RCC 7860 (cell line): ENCODE measurements around the gene CFAP410.

Experiments used
- DNase-seq: peaks from one replicate; pipeline ENCODE4 v3.0.0-alpha.2; 2015; ENCODE audit warnings: low spot score
- FAIRE-seq: peaks from 2 replicates; lab custom pipeline; 2012; peaks lifted over from hg19 to GRCh38; lab: Jason Lieb, UNC

CFAP410 gene

DNA sequence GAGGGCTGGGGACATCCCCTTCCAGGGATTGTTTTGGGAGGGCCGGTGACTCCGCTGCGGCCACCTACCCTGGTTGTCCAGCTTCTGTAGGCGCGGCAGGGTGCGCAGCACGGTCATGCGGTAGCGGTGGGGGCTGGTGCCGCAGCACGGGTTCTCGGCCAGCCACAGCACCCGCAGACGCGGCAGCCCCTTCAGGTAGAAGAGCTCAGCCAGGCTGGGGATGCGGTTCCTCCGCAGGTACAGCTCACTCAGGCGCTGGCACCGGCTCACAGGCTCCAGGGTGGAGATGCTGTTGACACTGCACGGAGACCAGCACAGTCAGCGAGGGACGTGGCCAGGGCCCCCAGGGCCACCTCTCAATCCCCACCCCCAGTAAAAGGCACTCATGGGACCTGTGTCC, 6.2 kb downstream of the CFAP410 start:
- no peak for FAIRE-seq

DNA sequence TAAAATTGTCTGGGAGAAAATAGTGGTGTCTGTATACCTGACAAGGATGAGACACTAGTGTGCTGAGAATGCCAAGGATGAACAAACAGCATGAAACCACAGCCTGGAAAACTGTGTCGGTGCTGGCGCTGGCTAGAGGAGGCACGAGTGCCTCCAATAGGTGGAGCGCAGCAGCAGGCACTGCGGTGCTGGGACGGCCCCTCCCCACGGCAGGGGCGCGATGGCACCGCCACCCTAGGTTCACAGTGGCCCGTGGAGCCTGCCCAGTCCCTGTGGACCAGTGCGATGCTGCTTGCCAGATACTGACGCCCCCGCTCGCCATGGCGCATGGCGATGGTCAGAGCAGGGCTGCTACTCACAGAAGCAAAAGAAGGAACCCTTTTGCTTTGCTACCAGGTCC, 6.8 kb downstream of the CFAP410 start:
- FAIRE-seq (no peak), DNase-seq (no peak)

More for the DNA sequence above, 6.2 kb downstream of the CFAP410 start:
- no peak for DNase-seq

- no peak for FAIRE-seq
- DNase-seq: no peak
Measured at GRCh38 chr21:44331650-44332307, 7.4 kb downstream of the CFAP410 start.

DNA sequence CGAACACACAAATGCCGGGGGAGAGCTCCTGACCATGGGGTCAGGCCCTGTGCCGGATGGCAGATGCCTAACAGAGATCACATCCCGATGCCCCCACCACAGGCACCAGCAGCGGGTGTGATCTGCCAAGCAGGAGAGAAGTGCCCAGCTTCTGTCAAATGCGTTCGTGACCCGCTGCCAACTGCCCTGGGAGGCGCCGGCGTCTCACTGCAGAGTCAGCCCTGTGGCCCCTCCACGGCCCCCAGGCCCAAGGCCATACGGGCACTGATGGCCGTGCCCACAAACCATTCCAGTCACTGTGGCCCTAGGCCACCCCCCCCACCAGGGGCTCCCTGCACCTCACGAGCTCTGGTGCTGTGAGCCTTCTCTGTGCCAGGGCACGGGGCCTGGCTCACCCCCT, 8.0 kb downstream of the CFAP410 start:
- FAIRE-seq: no peak

DNA sequence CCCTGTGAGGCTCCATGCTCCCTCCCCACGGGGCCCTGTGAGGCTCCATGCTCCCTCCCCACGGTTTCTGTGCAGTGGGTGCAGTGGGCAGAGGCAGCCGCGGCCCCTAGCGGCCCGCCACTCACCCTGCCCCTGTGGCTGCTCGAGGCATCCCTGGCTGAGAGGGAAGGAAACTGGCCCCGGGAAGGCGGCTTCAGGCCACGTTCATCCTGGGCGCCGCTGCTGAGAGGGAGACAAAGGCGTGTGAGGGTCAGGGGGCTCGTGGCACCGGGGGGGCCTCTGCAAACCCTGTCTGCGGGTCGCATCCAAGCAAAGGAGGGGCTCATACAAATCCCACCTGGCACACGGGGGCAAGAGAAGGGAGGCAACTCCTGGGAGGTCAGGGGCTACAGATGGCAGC, 8.5 kb downstream of the CFAP410 start:
- no peak for FAIRE-seq
- DNase-seq: no peak

More for the DNA sequence above, 8.0 kb downstream of the CFAP410 start:
- no peak for DNase-seq

DNA sequence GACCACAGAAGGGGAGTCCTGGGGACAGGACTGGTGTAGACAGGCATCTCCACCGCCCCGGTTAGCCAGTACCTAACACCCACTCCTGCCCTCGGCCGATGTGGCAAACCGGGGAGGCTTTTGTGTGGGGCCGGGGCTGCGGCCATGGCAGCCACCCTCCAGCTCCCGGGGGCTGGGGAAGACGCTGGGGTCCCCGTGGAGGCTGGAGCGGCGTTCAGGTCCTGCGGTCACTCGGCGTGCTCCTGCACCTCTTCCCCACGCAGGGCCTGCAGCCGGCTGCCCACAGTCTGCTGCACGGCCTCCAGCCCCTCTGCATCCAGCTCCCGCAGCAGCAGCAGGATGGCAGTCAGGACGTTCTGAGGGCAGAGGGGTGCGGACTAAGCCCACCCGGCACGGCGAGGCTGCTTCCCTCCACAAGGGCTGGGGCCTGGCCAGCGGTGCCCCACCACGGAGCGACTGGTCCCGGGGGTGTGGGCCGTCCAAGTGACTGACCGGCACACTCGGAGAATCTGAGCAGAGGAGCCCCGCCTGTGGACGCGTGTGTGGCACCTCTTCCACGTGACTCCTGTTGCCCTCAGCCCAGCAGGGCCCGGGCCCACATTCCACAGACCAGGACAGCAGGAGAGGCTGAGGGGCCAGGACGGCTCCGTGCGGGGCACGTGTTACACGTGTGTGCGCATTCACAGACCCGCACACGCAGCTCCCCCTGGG, 9.1 kb downstream of the CFAP410 start:
- no peak for DNase-seq
- no peak for FAIRE-seq

DNA sequence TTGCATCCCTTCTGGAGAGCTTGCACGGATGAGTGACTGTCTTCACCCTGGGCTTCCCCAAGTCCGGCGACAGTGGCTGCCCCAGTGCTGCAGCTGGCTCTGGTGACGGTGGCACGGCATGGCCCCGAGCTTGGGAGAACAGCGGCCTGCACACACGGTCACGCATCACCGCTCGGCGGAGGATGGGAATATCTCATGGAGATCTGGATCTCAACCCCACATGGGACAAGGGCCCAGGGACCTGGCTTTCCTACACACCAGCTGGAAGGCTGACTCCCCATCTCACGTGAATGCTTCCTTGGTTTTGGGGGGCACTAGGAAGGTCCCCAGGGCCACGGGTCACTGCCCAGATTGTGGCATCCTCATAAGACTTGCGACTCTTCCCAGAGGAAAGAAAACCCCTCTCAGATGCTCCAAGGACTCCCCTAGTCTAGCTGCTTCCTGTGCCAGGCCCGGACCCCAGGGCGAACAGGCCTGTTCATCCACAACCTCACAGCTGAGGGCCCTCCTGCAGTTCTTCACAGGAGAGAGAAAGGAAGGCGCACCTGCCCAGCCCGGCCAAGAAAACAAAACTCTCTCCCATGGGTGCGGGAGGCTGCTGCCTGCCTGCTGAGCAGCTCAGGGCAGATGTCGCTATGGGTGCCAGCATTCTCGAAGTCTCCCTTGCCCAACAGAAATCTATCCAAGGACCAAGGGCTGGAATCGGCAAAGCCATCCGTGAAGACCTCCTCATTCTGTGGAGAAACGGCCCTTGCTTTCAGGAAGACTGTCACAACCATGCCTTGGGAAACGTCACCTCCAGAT, 9.9 kb downstream of the CFAP410 start:
- peak; percentile 61 for DNase-seq
- FAIRE-seq: no peak

GRCh38 chr21:44328242-44328895, 10.8 kb downstream of the CFAP410 start:
- FAIRE-seq (no peak), DNase-seq (no peak)

GRCh38 chr21:44327603-44327974, 11.6 kb downstream of the CFAP410 start:
- FAIRE-seq (no peak), DNase-seq (no peak)

GRCh38 chr21:44326716-44327602, 12.2 kb downstream of the CFAP410 start:
- no peak for FAIRE-seq
- no peak for DNase-seq

DNA sequence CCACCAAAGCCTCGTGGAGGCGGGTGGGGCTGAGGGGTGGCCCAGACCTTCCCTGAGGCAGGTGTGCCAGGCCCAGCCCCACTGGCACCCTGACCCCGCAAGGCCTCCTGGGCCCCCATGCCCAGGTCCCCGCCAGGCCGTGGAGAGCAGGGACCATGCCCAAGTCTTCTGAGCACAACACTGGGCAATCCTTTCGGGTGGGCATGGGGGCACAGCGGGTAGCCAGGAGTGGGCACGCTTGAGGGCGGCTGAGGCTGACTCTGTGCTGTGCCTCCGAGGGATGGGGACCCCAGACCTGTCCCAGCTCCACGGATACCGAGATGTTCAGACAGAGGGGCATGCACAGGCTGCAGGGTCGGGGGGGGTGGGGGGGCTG, 12.9 kb downstream of the CFAP410 start:
- FAIRE-seq: no peak
- DNase-seq: no peak

DNA sequence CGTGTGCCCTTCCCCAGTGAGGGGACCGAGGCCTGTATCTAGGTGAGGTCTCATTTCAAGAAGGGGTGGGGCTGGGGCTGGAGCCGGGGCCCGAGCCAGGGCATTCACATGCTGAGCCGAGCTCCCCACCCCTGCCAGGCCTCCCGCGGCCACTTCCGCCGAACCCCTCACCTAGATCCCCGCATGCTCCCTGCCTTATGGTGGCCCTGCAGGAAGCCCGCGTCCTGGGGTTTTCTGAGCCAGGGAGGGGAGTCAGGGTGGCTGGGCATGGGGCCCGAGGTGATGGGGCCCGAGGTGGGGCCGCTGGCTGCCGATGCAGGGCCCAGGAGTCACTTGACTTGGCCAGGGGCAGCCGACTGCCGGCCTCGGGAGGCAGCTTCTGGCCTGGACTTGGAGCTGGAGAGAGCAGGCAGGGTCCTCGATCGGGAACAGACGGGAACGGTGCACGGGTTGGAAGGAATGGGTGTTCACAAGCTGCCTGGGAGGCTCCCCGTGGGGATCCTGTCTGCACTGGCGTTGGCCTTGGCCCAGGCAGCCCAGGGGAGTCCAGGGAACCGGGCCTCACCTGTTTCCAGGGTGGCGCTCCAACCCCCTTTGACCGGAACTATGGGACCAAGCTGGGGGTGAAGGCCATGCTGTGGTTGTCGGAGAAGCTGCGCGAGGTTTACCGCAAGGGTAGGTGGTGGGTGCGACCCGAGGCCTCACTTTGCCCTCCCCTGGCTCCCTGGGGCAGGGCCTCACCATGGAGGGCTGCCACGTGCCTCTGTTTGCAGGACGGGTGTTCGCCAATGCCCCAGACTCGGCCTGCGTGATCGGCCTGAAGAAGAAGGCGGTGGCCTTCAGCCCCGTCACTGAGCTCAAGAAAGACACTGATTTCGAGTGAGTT, 13.6 kb downstream of the CFAP410 start:
- no peak for FAIRE-seq
- no peak for DNase-seq

DNA sequence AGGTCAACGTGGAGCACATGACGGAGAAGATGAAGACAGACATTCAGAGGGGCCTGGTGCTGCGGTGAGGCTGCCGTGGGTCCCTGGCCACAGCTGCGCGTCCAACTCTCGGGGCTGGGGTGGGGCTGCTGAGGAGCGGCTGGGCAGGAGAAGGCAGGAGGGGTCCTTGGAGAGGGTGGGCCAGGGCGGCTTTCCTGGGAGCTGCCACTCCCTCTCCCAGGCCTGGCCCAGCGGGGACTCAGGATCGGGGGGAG, 14.4 kb downstream of the CFAP410 start:
- DNase-seq (no peak), FAIRE-seq (no peak)

DNA sequence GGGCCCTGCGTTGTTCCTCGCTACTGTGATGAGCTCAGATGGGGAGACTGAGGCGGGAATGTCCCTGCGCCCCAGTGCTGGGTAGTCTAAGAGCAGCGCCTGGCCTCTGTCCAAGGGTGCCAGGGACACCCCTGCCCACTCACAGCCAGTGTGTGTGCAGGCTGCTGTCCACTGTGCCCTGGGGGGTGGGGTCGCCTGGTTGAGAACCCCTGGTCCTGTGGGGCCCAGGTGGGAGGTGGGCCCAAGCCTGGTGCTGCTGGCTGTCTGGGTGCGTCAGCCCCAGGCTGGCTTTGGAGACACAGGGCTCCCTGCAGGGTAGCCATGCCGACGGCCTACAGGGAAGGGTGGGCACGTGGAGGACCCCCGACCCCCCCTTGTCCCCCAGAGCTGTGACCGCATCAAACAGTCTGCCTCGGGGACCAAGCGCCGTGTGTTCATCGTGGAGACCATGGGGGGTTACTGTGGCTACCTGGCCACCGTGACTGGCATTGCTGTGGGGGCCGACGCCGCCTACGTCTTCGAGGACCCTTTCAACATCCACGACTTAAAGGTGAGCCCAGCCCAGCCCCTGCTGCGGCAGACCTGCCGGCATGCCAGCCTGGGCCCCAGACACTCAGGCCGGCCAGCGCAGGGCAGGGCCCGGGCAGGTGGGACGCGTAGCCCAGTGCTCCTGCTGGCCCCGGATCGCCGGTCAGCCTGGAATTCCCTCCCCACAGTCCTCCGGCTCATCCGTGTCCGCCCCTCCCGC, 14.9 kb downstream of the CFAP410 start:
- FAIRE-seq: no peak
- no peak for DNase-seq

DNA sequence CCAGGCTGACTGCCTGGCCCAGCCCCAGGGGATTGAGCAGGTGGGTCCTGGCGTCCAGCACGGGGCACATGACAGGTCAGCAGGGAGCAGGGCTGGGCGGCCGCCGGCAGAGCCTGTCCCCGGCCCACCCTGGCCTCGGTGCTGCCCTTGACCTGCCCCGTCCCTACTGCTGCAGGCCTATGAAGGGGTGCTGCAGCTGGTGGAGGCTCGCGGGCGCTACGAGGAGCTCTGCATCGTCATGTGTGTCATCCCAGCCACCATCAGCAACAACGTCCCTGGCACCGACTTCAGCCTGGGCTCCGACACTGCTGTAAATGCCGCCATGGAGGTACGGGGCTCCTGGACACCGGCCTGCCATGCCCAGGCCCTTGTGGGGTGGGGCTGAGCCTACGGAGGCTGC, 15.6 kb downstream of the CFAP410 start:
- FAIRE-seq: no peak
- no peak for DNase-seq

DNA sequence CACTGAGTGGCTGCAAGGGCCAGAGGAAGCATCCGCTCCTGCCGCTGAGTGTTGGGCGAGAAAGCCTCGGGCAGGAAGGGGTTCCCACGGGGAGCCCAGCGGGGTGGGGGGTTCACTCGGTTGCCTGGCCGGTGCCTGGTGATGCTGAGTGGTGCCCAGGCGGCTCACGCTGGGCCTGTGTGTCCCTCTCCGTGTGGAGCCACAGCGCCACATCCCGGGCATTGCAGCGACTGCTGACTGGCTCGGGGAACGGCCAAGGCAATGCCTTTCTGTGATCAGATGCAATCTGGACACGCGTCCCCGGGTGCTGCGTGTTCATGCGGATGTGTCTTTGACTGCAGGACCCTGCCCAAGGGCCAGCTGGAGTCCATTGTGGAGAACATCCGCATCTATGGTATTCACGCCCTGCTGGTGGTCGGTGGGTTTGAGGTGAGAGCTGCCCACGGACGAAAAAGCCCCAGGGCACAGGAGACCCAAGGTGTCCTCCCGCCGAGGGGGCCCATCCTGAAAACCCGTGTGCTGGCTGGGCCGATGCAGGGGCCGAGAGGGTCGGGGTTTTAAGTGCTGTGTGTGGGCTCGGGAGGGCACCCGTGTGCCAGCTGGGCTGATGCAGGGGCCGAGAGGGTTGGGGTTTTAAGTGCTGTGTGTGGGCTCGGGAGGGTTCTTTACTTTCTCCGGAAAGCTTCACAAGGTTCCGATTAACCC, 16.4 kb downstream of the CFAP410 start:
- FAIRE-seq: no peak

GRCh38 chr21:44321846-44322450, 17.2 kb downstream of the CFAP410 start:
- FAIRE-seq (no peak), DNase-seq (no peak)

More for the DNA sequence above, 16.4 kb downstream of the CFAP410 start:
- no peak for DNase-seq

DNA sequence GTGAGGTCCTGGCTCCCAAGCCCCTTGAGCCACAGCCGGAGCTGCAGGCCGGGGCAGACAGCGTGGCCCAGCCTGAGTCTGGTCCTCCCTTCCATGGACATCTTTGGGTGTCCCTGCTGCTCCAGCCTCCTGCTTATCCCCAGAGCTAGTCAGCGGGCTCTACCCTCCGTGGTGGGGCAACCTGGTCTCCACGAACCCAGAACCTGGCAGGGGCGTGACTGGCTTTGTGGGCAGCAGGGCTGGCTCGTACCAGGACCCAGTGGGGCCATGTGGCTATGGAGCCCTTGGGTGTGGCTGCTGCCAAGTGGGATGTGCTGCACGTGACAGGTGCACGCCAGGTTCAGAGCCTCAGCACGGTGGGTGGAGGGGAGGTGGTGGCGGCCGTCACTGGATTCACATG, 18.3 kb downstream of the CFAP410 start:
- no peak for FAIRE-seq
- no peak for DNase-seq
